D721Med (cell line): ENCODE measurements around the gene NPTN.

Experiments
- DNase-seq: peaks from one replicate; pipeline ENCODE4 v3.0.0; 2011; ENCODE audit warnings: low spot score; ENCODE audit not compliant: insufficient read length
- FAIRE-seq: peaks from 2 replicates; lab custom pipeline; 2011; peaks lifted over from hg19 to GRCh38; lab: Jason Lieb, UNC
- TF ChIP-seq, protein P1 (sequence below): IDR thresholded peaks from 2 replicates; pipeline ENCODE4 v1.5.1; 2012; ENCODE audit warnings: mild to moderate bottlenecking, control low read depth; ENCODE audit not compliant: insufficient read depth; ENCODE audit errors: missing control alignments

Gene NPTN

DNA sequence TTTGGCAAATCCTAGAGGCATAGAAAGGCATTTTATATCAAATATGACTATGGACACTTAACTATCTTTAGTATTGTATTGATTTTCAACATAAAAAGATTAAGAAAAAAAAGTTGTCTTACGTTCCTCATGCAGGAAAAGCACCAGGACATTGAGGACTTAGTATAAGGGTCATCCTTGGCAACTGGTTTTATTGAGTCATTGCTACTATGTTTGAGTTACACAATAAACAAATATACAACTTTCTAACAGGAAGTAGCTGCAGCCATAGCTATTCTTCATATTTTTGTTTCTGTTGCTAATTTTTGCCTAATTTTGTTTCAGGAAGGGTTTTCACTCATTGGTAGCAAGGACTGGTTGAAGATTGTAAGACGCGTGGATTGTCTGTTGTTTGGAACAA is 93.0 kb downstream of the NPTN start:
- no peak for FAIRE-seq
- TF ChIP-seq, protein P1, sequence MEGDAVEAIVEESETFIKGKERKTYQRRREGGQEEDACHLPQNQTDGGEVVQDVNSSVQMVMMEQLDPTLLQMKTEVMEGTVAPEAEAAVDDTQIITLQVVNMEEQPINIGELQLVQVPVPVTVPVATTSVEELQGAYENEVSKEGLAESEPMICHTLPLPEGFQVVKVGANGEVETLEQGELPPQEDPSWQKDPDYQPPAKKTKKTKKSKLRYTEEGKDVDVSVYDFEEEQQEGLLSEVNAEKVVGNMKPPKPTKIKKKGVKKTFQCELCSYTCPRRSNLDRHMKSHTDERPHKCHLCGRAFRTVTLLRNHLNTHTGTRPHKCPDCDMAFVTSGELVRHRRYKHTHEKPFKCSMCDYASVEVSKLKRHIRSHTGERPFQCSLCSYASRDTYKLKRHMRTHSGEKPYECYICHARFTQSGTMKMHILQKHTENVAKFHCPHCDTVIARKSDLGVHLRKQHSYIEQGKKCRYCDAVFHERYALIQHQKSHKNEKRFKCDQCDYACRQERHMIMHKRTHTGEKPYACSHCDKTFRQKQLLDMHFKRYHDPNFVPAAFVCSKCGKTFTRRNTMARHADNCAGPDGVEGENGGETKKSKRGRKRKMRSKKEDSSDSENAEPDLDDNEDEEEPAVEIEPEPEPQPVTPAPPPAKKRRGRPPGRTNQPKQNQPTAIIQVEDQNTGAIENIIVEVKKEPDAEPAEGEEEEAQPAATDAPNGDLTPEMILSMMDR, result no peak
- no peak for DNase-seq

DNA sequence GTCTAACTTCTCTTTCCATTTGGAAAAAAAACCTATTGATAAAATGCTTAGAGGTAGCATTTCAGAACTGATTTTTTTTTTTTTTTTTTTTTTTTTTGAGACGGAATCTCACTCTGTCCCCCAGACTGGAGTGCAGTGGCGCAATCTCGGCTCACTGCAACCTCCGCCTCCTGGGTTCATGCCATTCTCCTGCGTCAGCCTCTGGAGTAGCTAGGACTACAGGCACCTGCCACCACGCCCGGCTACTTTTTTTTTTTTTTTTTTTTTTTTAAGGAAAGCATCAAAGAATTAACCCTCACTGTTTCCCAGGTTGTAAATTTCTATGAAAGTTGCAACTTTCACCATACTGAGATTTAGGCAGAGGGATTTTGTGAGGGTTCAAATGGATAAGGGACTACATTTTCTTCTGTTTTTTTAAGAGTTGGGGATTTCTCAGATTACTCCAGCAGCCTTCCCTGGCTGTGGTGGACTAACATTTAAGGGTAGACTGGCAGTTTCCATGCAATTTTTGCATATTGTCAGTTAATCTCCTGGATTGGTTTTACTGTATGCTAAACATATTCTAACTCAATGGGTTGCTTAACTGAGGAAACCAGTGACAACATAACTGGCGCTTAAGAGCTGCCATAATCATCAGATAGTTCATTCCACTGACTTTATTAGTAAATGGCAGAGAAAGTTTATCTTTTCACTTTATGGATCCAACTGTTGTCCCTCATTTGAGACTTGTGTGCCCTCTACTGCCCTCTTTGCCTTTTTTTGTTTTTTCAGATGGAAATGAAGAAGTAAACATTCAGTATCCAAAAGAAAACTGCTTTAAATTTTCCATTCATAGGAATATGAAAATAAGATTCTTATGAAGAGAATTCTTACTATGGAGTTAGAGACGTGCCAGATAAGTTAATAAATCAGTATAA is 93.7 kb downstream of the NPTN start:
- DNase-seq, result no peak
- FAIRE-seq, result no peak
- TF ChIP-seq, protein P1, result peak; percentile 12

DNA sequence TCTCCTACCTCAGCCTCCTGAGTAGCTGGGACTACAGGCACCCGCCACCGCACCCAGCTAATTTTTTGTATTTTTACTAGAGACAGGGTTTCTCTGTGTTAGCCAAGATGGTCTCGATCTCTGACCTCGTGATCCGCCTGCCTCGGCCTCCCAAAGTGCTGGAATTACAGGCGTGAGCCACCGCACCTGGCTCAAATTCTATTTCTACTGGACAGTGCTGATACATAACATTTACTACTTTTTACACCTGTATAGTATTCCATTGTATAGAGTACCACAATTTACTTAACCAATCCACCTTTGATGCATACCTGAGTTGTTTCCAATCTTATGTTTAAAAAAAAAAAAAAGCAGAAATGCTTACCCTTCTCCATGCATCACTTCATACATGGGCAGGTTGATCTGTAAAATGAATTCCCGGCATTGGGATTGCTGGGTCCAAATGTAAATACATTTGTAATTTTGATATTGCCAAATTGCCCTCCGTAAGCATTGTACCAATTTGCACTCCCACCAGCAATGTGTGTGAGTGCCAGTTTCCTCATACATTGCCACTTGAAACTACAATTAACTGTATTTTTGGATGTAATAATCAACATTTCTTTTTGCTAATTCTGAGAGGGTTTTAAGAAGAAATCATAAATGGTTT is 94.5 kb downstream of the NPTN start:
- TF ChIP-seq, protein P1, result no peak
- no peak for DNase-seq
- no peak for FAIRE-seq

DNA sequence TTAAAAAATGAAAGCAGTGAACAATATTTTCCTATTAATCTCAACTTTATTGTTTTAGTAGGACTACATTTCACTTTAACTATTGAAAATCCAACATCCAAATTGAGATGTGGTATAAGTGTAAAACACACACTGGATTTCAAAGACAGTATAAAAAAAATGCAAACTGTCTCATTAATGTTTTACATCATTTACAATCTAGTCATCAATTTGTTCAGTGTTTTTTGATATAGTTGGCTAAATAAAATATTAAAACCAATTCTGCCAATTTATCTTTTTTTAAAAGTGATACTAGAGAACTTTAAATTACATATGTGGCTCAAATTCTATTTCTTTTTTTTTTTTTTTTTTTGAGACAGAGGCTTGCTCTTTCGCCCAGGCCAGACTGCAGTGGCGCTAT is 95.1 kb downstream of the NPTN start:
- FAIRE-seq (no peak), DNase-seq (no peak)
- TF ChIP-seq, protein P1, result no peak

DNA sequence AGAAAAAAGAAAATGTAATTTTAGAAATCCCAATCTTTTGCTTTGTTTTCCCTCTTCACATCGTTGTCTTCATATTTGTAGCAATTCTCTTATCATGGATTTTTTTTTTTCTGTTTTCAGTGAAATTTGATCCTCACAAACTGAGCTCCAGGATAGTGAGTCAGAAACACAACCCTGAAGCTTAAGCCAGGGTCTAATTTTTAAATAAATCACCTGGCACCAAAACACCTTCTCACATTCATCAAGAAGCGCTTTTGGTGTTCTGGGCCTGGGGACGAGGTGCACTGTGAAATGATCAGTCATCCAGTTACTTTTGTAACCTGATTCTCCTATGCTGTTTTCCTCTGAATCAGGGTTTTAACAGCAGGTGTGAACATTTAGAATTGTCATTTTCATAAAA is 102.5 kb downstream of the NPTN start:
- no peak for FAIRE-seq
- DNase-seq, result no peak
- TF ChIP-seq, protein P1, result no peak

DNA sequence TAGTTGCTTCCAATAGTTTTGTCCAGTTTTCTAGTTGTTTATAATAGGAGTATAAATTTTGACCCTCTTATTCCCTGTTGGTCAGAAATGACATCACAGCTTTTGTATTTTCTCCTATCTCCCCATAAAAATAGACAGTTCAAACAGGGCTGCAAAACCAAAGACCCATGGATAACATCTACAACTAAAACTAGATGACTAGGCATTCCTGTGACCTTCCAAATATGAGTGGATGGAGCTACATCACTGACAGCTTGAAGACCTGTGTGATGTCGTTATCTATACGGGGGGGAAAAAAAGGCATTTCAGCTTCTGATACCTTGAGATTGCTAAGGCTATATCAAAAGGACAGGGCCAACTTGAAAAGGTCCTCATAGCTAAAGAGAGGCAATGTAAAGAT is 105.6 kb downstream of the NPTN start:
- TF ChIP-seq, protein P1, result no peak
- DNase-seq, result no peak
- no peak for FAIRE-seq
